GM12878 (cell line): Measurements from ENCODE around the gene SLFN5.

ENCODE experiments used
- ATF3 ChIP-seq: IDR thresholded peaks from 2 replicates; pipeline ENCODE4 v1.6.1; 2011; ENCODE audit warnings: low read depth, mild to moderate bottlenecking, low read length, moderate library complexity, borderline replicate concordance; ENCODE audit errors: extremely low read depth
- EZH2 ChIP-seq: IDR thresholded peaks from 2 replicates; pipeline ENCODE4 v1.6.1; 2012; ENCODE audit warnings: low read depth, mild to moderate bottlenecking, control low read depth, inconsistent platforms, low read length, borderline replicate concordance; ENCODE audit not compliant: control insufficient read depth
- IKZF2 ChIP-seq, 2 experiments: fragments of 450-650 bp; IDR thresholded peaks; 2 replicates each; pipeline ENCODE4 v1.6.1; 2017; ENCODE audit warnings: mild to moderate bottlenecking in 2 of 2, moderate library complexity in 2 of 2
- JUND ChIP-seq: IDR thresholded peaks from 2 replicates; pipeline ENCODE4 v1.6.1; 2012; ENCODE audit warnings: low read depth, mild to moderate bottlenecking, low read length, improper control_type of control experiment, moderate library complexity
- KDM1A ChIP-seq: fragments of 200-600 bp; sonication (generic); IDR thresholded peaks from 2 replicates; pipeline ENCODE4 v1.6.1; 2016; ENCODE audit warnings: borderline replicate concordance
- PAX5 ChIP-seq: IDR thresholded peaks from 2 replicates; pipeline ENCODE4 v1.6.1; 2011; ENCODE audit warnings: low read depth, low read length, borderline replicate concordance
- POLR2A ChIP-seq: IDR thresholded peaks from 2 replicates; pipeline ENCODE4 v1.6.1; 2011; ENCODE audit warnings: low read depth, mild to moderate bottlenecking, low read length
- RAD21 ChIP-seq: IDR thresholded peaks from 2 replicates; pipeline ENCODE4 v1.6.1; 2011; ENCODE audit warnings: mild to moderate bottlenecking, low read depth, low read length, moderate library complexity; ENCODE audit not compliant: insufficient read depth
- RB1 ChIP-seq: fragments of 450-650 bp; formaldehyde crosslinking; IDR thresholded peaks from 2 replicates; pipeline ENCODE4 v1.6.1; 2017; ENCODE audit warnings: mild to moderate bottlenecking, borderline replicate concordance
- SIX5 ChIP-seq: IDR thresholded peaks from 2 replicates; pipeline ENCODE4 v1.6.1; 2011; ENCODE audit warnings: mild to moderate bottlenecking, low read depth, low read length, moderate library complexity; ENCODE audit not compliant: severe bottlenecking
- ZNF274 ChIP-seq: IDR thresholded peaks from one replicate; pipeline ENCODE4 v1.8.0; 2011; ENCODE audit not compliant: insufficient read length, insufficient read depth
- TF ChIP-seq, protein P1 (sequence below), 3 experiments: IDR thresholded peaks in 2 of 3; conservative IDR thresholded peaks in 1 of 3; 2 replicates each; pipeline ENCODE4 v1.5.1; 2011; ENCODE audit warnings: low read depth in 3 of 3, low read length in 3 of 3, mild to moderate bottlenecking in 3 of 3, control low read depth in 2 of 3, moderate library complexity in 2 of 3, inconsistent platforms in 1 of 3, mixed read lengths in 1 of 3; ENCODE audit not compliant: control insufficient read depth in 2 of 3, insufficient read depth in 1 of 3; ENCODE audit errors: extremely low read depth in 1 of 3
- TF ChIP-seq, protein P2 (sequence below): IDR thresholded peaks from 2 replicates; pipeline ENCODE4 v1.6.1; 2012; ENCODE audit warnings: low read length, inconsistent platforms

GRCh38 chr17:35238821-35239220 is 4.1 kb upstream of the SLFN5 start:
- TF ChIP-seq IKZF2 (IDR thresholded peaks at IDR 0.05), result no peak
- TF ChIP-seq, protein P1, sequence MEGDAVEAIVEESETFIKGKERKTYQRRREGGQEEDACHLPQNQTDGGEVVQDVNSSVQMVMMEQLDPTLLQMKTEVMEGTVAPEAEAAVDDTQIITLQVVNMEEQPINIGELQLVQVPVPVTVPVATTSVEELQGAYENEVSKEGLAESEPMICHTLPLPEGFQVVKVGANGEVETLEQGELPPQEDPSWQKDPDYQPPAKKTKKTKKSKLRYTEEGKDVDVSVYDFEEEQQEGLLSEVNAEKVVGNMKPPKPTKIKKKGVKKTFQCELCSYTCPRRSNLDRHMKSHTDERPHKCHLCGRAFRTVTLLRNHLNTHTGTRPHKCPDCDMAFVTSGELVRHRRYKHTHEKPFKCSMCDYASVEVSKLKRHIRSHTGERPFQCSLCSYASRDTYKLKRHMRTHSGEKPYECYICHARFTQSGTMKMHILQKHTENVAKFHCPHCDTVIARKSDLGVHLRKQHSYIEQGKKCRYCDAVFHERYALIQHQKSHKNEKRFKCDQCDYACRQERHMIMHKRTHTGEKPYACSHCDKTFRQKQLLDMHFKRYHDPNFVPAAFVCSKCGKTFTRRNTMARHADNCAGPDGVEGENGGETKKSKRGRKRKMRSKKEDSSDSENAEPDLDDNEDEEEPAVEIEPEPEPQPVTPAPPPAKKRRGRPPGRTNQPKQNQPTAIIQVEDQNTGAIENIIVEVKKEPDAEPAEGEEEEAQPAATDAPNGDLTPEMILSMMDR (IDR thresholded peaks at IDR 0.05 in 2 of 3, conservative IDR thresholded peaks at IDR 0.05 in 1 of 3; ENCODE audit: control insufficient read depth in 2 of 3, extremely low read depth in 1 of 3, insufficient read depth in 1 of 3, low read depth in 3 of 3, low read length in 3 of 3), result no peak
- no peak for TF ChIP-seq POLR2A
- TF ChIP-seq KDM1A, result no peak
- no peak for TF ChIP-seq ZNF274
- TF ChIP-seq, protein P2, sequence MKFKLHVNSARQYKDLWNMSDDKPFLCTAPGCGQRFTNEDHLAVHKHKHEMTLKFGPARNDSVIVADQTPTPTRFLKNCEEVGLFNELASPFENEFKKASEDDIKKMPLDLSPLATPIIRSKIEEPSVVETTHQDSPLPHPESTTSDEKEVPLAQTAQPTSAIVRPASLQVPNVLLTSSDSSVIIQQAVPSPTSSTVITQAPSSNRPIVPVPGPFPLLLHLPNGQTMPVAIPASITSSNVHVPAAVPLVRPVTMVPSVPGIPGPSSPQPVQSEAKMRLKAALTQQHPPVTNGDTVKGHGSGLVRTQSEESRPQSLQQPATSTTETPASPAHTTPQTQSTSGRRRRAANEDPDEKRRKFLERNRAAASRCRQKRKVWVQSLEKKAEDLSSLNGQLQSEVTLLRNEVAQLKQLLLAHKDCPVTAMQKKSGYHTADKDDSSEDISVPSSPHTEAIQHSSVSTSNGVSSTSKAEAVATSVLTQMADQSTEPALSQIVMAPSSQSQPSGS, result no peak
- no peak for TF ChIP-seq RAD21
- TF ChIP-seq PAX5, result no peak
- TF ChIP-seq JUND, result no peak
- no peak for TF ChIP-seq SIX5
- TF ChIP-seq RB1, result no peak
- no peak for TF ChIP-seq EZH2
- TF ChIP-seq ATF3, result no peak
